Measurements from ENCODE around the gene AVL9.

DNA sequence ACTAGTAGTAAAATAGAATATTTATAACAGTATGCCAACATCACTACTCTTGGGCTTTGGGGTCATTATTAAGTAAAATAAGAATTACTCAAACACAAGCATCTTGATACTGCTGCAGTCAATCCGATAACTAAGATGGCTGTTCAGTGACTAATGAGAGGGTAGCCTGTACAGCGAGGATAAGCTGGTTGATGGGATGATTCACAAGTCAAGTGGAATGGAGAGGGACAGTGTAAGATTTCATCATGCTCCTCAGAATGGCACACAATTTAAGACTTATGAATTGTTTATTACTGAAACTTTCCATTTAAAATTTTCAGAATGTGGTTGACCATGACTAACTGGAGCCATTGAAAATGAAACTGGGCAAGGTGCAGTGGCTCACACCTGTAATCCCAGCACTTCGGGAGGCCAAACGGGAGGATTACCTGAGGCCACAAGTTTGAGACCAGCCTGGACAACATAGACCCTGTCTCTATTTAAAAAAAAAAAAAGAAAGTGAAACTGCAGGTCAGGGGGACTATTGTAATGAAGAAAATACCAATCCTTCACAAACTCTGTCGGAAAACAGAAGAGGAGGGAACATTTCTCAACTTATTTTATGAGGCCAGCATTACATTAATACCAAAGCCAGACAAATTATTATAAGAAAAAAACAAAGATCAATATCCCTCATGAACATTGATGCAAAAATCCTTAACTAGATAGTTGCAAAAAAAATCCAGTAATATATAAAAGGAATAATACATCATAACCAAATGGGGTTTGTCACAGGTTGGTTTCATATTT lies 11.2 kb downstream of the AVL9 start:
- TF ChIP-seq, protein P1, sequence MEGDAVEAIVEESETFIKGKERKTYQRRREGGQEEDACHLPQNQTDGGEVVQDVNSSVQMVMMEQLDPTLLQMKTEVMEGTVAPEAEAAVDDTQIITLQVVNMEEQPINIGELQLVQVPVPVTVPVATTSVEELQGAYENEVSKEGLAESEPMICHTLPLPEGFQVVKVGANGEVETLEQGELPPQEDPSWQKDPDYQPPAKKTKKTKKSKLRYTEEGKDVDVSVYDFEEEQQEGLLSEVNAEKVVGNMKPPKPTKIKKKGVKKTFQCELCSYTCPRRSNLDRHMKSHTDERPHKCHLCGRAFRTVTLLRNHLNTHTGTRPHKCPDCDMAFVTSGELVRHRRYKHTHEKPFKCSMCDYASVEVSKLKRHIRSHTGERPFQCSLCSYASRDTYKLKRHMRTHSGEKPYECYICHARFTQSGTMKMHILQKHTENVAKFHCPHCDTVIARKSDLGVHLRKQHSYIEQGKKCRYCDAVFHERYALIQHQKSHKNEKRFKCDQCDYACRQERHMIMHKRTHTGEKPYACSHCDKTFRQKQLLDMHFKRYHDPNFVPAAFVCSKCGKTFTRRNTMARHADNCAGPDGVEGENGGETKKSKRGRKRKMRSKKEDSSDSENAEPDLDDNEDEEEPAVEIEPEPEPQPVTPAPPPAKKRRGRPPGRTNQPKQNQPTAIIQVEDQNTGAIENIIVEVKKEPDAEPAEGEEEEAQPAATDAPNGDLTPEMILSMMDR (IDR thresholded peaks at IDR 0.05) = no peak
- TF ChIP-seq POLR2AphosphoS5 (IDR thresholded peaks at IDR 0.05) (no peak), EP300 (IDR thresholded peaks at IDR 0.05) (no peak), POLR2A (IDR thresholded peaks at IDR 0.05) (no peak)
